ENCODE measurements around the gene TMEM117. TPM values are rescaled to one million over a fixed set of nuclear protein-coding genes. Genes with fewer than 3 reads are reported as not detected.

The TMEM117 gene
- polyA plus RNA-seq, 1 donor (not counting 4 experiments of a cell fraction or from before 2014, with no cell fraction given): 8.5 TPM

GRCh38 chr12:43826681-43827080 lies 9.2 kb upstream of the TMEM117 start:
- H3K9ac ChIP-seq (ENCODE audit: control insufficient read depth, extremely low read depth, insufficient read depth, low read length): no peak overlapping the region
- H3K27ac ChIP-seq (ENCODE audit: control insufficient read depth, insufficient read depth, low read length): no peak overlapping the region
- no peaks in the 10 kb centered on the region for H3K9me3 ChIP-seq (ENCODE audit: control insufficient read depth, low read depth, low read length)
- H3K79me2 ChIP-seq (ENCODE audit: control insufficient read depth, insufficient read depth, low read length): no peaks in the 10 kb centered on the region
- DNase-seq (ENCODE audit: low read depth, low spot score) (no peak), FAIRE-seq (no peak)
- dilution Hi-C loops (cut with MboI; ENCODE audit: extremely low pct_ligation_motif_present, low sequenced_read_pairs): no loop called here
- H3K4me2 ChIP-seq (ENCODE audit: control insufficient read depth, extremely low read depth, insufficient read depth, low read depth, low read length): no peak overlapping the region
- H3K4me1 ChIP-seq (ENCODE audit: control insufficient read depth, extremely low read depth, insufficient read depth, low read length): peaks cover 11% of the 10 kb centered on the region
- no peaks in the 10 kb centered on the region for H3K9me1 ChIP-seq (ENCODE audit: control insufficient read depth, extremely low read depth, insufficient read depth, low read length)
- TF ChIP-seq CTCF (optimal IDR thresholded peaks at IDR 0.05 in 1 of 3, IDR thresholded peaks at IDR 0.05 in 1 of 3, conservative IDR thresholded peaks at IDR 0.05 in 1 of 3; ENCODE audit: extremely low read depth in 1 of 3, insufficient read depth in 2 of 3, low read length in 3 of 3) (no peak), EZH2 (IDR thresholded peaks at IDR 0.05; ENCODE audit: low read length) (no peak)
- H2AFZ ChIP-seq (ENCODE audit: control insufficient read depth, low read length): no peak overlapping the region
- no peaks in the 10 kb centered on the region for H3K36me3 ChIP-seq (ENCODE audit: control insufficient read depth in 2 of 2, extremely low read depth in 1 of 2, insufficient read depth in 2 of 2, low read length in 2 of 2)
- H3K4me3 ChIP-seq (ENCODE audit: control insufficient read depth in 2 of 3, extremely low read depth in 1 of 3, insufficient read depth in 2 of 3, low read depth in 1 of 3, low read length in 3 of 3): no peak overlapping the region
- no peaks in the 10 kb centered on the region for H4K20me1 ChIP-seq (ENCODE audit: control insufficient read depth, extremely low read depth, insufficient read depth, low read length)
- H3K27me3 ChIP-seq (ENCODE audit: control insufficient read depth, extremely low read depth, insufficient read depth, low read length): no peaks in the 10 kb centered on the region

- TF ChIP-seq EZH2 (IDR thresholded peaks at IDR 0.05; ENCODE audit: low read length) (no peak), CTCF (optimal IDR thresholded peaks at IDR 0.05 in 1 of 3, IDR thresholded peaks at IDR 0.05 in 1 of 3, conservative IDR thresholded peaks at IDR 0.05 in 1 of 3; ENCODE audit: extremely low read depth in 1 of 3, insufficient read depth in 2 of 3, low read length in 3 of 3) (no peak)
- Histone ChIP-seq H3K27ac (ENCODE audit: control insufficient read depth, insufficient read depth, low read length) (no peak overlapping the region), H3K4me3 (ENCODE audit: control insufficient read depth in 2 of 3, extremely low read depth in 1 of 3, insufficient read depth in 2 of 3, low read depth in 1 of 3, low read length in 3 of 3) (no peak overlapping the region), H3K36me3 (ENCODE audit: control insufficient read depth in 2 of 2, extremely low read depth in 1 of 2, insufficient read depth in 2 of 2, low read length in 2 of 2) (no peaks in the 10 kb centered on the region), H3K9ac (ENCODE audit: control insufficient read depth, extremely low read depth, insufficient read depth, low read length) (no peak overlapping the region), H3K4me2 (ENCODE audit: control insufficient read depth, extremely low read depth, insufficient read depth, low read depth, low read length) (no peak overlapping the region), H3K9me1 (ENCODE audit: control insufficient read depth, extremely low read depth, insufficient read depth, low read length) (no peaks in the 10 kb centered on the region), H2AFZ (ENCODE audit: control insufficient read depth, low read length) (no peak overlapping the region), H3K79me2 (ENCODE audit: control insufficient read depth, insufficient read depth, low read length) (no peaks in the 10 kb centered on the region), H4K20me1 (ENCODE audit: control insufficient read depth, extremely low read depth, insufficient read depth, low read length) (no peaks in the 10 kb centered on the region), H3K27me3 (ENCODE audit: control insufficient read depth, extremely low read depth, insufficient read depth, low read length) (no peaks in the 10 kb centered on the region), H3K9me3 (ENCODE audit: control insufficient read depth, low read depth, low read length) (no peaks in the 10 kb centered on the region), H3K4me1 (ENCODE audit: control insufficient read depth, extremely low read depth, insufficient read depth, low read length) (peaks cover 11% of the 10 kb centered on the region)
- FAIRE-seq (no peak), DNase-seq (ENCODE audit: low read depth, low spot score) (no peak)
- dilution Hi-C loops (cut with MboI; ENCODE audit: extremely low pct_ligation_motif_present, low sequenced_read_pairs): no loop called here
Measured at GRCh38 chr12:43827093-43827492, 8.8 kb upstream of the TMEM117 start.

Measured in keratinocyte (primary cell).